B cell (primary cell): ENCODE measurements around the gene SELL. TPM values are rescaled to one million over a fixed set of nuclear protein-coding genes. Genes with fewer than 3 reads are reported as not detected.
"Not testable (repeated sequence)": the region's sequence is repeated elsewhere in the genome, so short reads cannot be mapped to it uniquely, and the experiment has no call there.

Experiments used
- ATAC-seq: fragments of 200-7000 bp; cut with Tn5 transposase; one replicate; pipeline ENCODE4 v1.10.0; 2021; ENCODE audit warnings: low read depth, mild to moderate bottlenecking, moderate number of reproducible peaks, moderate library complexity
- CTCF ChIA-PET: fragments of 350-600 bp; sonication (Branson Sonifier 250); formaldehyde crosslinking; loops from one replicate; lab custom pipeline; 2021; ENCODE audit warnings: antibody characterized with exemption, inconsistent platforms; lab: Charles Lee
- POLR2A ChIA-PET: fragments of 350-600 bp; sonication (Branson Sonifier 250); formaldehyde crosslinking; loops from one replicate; lab custom pipeline; 2021; ENCODE audit warnings: antibody characterized with exemption; lab: Charles Lee
- DNase-seq: peaks from one replicate; pipeline ENCODE4 v3.0.0; 2013
- H2AFZ ChIP-seq: 2 replicates; pipeline ENCODE4 v1.6.1; 2012; ENCODE audit warnings: mild to moderate bottlenecking, low read depth, low read length; ENCODE audit not compliant: insufficient read depth, poor library complexity, severe bottlenecking
- H3K27ac ChIP-seq, 2 donors: 1 replicate in 1 of 2; 2 replicates in 1 of 2; pipeline ENCODE4 v1.5.1; 2012 to 2013; ENCODE audit warnings: low read length in 2 of 2, mild to moderate bottlenecking in 2 of 2, moderate library complexity in 1 of 2
- H3K27me3 ChIP-seq, 4 experiments: fragments of 200-600 bp in 1 of 4; sonication (generic) in 1 of 4; replicated peaks in 1 of 4; 1 replicate in 2 of 4; 2 replicates in 2 of 4; pipeline versions ENCODE4 v1.6.1 to v1.7.0; 2013 to 2016; ENCODE audit warnings: low read length in 3 of 4, mild to moderate bottlenecking in 2 of 4, mixed read lengths in 1 of 4, moderate library complexity in 1 of 4; ENCODE audit not compliant: insufficient read depth in 4 of 4, control insufficient read depth in 3 of 4; ENCODE audit errors: control extremely low read depth in 1 of 4
- H3K36me3 ChIP-seq, 2 experiments: replicated peaks in 1 of 2; 1 replicate in 1 of 2; 2 replicates in 1 of 2; pipeline versions ENCODE4 v1.6.1 to v1.7.1; 2013; ENCODE audit warnings: low read length in 1 of 2; ENCODE audit not compliant: insufficient read depth in 2 of 2, control insufficient read depth in 1 of 2; ENCODE audit errors: control extremely low read depth in 1 of 2, extremely low read depth in 1 of 2
- H3K4me1 ChIP-seq, 2 donors: fragments of 200-600 bp in 1 of 2; sonication (generic) in 1 of 2; 1 replicate in 1 of 2; 2 replicates in 1 of 2; pipeline versions ENCODE4 v1.5.1 to v1.6.1; 2013 to 2017; ENCODE audit warnings: low read length in 2 of 2; ENCODE audit not compliant: control insufficient read depth in 2 of 2, insufficient read depth in 2 of 2
- H3K4me2 ChIP-seq: replicated peaks from 2 replicates; pipeline ENCODE3; 2012; ENCODE audit warnings: mild to moderate bottlenecking, low read depth, low read length; ENCODE audit not compliant: poor library complexity, severe bottlenecking
- H3K4me3 ChIP-seq, 5 experiments: fragments of 200-600 bp in 1 of 5; sonication (generic) in 1 of 5; 1 replicate in 3 of 5; 2 replicates in 2 of 5; pipeline versions ENCODE4 v1.5.1 to v1.7.0; 2011 to 2016; ENCODE audit warnings: low read length in 4 of 5, mild to moderate bottlenecking in 4 of 5, low read depth in 2 of 5, control low read depth in 1 of 5, moderate library complexity in 1 of 5; ENCODE audit not compliant: insufficient read depth in 1 of 5; ENCODE audit errors: control extremely low read depth in 1 of 5, extremely low read depth in 1 of 5
- H3K79me2 ChIP-seq: fragments of 200-600 bp; sonication (generic); one replicate; pipeline ENCODE4 v1.6.0; 2016; ENCODE audit warnings: low read length; ENCODE audit not compliant: control insufficient read depth, insufficient read depth
- H3K9ac ChIP-seq: fragments of 200-600 bp; sonication (generic); 2 replicates; pipeline ENCODE4 v1.6.1; 2017; ENCODE audit warnings: mild to moderate bottlenecking, low read length, moderate library complexity
- H3K9me3 ChIP-seq, 3 donors: one replicate each; pipeline versions ENCODE4 v1.6.1 to v1.7.1; 2013; ENCODE audit warnings: low read length in 2 of 3; ENCODE audit not compliant: control insufficient read depth in 2 of 3, insufficient read depth in 1 of 3; ENCODE audit errors: control extremely low read depth in 1 of 3
- H4K20me1 ChIP-seq: 2 replicates; pipeline ENCODE4 v1.6.0; 2012; ENCODE audit warnings: mild to moderate bottlenecking, low read length; ENCODE audit not compliant: insufficient read depth, control insufficient read depth, poor library complexity, severe bottlenecking
- H3K27ac Mint-ChIP-seq: one replicate; pipeline ENCODE4 v1.8.0; 2021; ENCODE audit warnings: mixed read lengths
- H3K27me3 Mint-ChIP-seq: one replicate; pipeline ENCODE4 v1.8.0; 2021; ENCODE audit warnings: mixed read lengths
- H3K4me1 Mint-ChIP-seq: one replicate; pipeline ENCODE4 v1.8.0; 2021; ENCODE audit warnings: mixed read lengths
- H3K4me3 Mint-ChIP-seq: one replicate; pipeline ENCODE4 v1.8.0; 2021; ENCODE audit warnings: mixed read lengths
- H3K9me3 Mint-ChIP-seq: one replicate; pipeline ENCODE4 v1.8.0; 2022; ENCODE audit warnings: mixed read lengths; ENCODE audit not compliant: insufficient read depth
- CTCF ChIP-seq: fragments of 200-600 bp; IDR thresholded peaks from one replicate; pipeline ENCODE4 v1.8.0; 2022; ENCODE audit warnings: antibody characterized with exemption, mild to moderate bottlenecking
- EZH2 ChIP-seq: IDR thresholded peaks from 2 replicates; pipeline ENCODE4 v1.6.1; 2012; ENCODE audit warnings: borderline replicate concordance, low read depth, mild to moderate bottlenecking, moderate library complexity, low read length; ENCODE audit not compliant: insufficient read depth, poor library complexity, severe bottlenecking
- WGBS: methylation state at CpG from one replicate; pipeline ENCODE4 v1.1.5; 2013; ENCODE audit warnings: missing lambda C conversion rate; ENCODE audit not compliant: insufficient coverage; 5-methylcytosine and 5-hydroxymethylcytosine counted together
- intact Hi-C: fragments of 100-400 bp; cut with micrococcal nuclease; formaldehyde crosslinking; loops from one replicate; pipeline ENCODE4 v1.10.0; 2022
- polyA plus RNA-seq: library from polyadenylated mRNA; depleted of rRNA; stranded (reverse); fragments of >200 nt; gene quantifications from 2 replicates; pipeline ENCODE4 v1.2.3, GENCODE V29; 2012
- total RNA-seq, 2 donors: library from RNA; stranded (reverse); fragments of 120-200 nt in 1 of 2; gene quantifications; 1 replicate in 1 of 2; 2 replicates in 1 of 2; pipeline versions ENCODE4 v1.2.3 to v1.2.4, GENCODE V29; 2013 to 2022

The SELL gene
- total and polyA plus RNA-seq, 2 donors (not counting 1 experiment from before 2014, with no cell fraction given), result 250 to 258 TPM

- Histone ChIP-seq H2AFZ (peak overlapping the region; percentile 26), H3K9ac (no peak overlapping the region), H3K4me3 (no peak overlapping the region), H4K20me1 (no peaks in the 10 kb centered on the region), H3K27ac (peak overlapping the region; percentile 14 to 70), H3K4me1 (peaks cover 48 to 66% of the 10 kb centered on the region in 2 donors), H3K36me3 (no peaks in the 10 kb centered on the region), H3K79me2 (no peaks in the 10 kb centered on the region), H3K4me2 (peak overlapping the region; percentile 42), H3K9me3 (peaks cover 0 to 3% (median 0%) of the 10 kb centered on the region in 3 donors), H3K27me3 (no peaks in the 10 kb centered on the region)
- Mint-ChIP-seq H3K4me3 (peak overlapping the region; percentile 33), H3K4me1 (peaks cover 62% of the 10 kb centered on the region), H3K27ac (peak overlapping the region; percentile 89), H3K9me3 (peaks cover 5% of the 10 kb centered on the region), H3K27me3 (no peaks in the 10 kb centered on the region)
- ATAC-seq (no peak), DNase-seq (no peak)
- 100% methylated on average over 1 of the region's 2 CpGs for WGBS
- no peak for TF ChIP-seq EZH2
- TF ChIP-seq CTCF, result no peak
- ChIA-PET POLR2A (no interaction called here), CTCF (interaction anchor here (1.1 to 9.2 kb wide), 4 partner anchors 16 to 74 kb away, joined by 3 to 101 read pairs (median 16); no protein-coding TSS in a partner anchor)
- intact Hi-C loops, result no loop called here
Measured at GRCh38 chr1:169676001-169676400, 35.4 kb downstream of the SELL start.

- CTCF ChIA-PET, result interaction anchor here (1.0 to 2.7 kb wide), 6 partner anchors 9 to 85 kb away, joined by 3 to 7 read pairs (median 4); partner anchors contain the start of gene F5
- H3K27me3 Mint-ChIP-seq, result no peaks in the 10 kb centered on the region
- peaks cover 0 to 3% (median 3%) of the 10 kb centered on the region in 3 donors for H3K9me3 ChIP-seq
- WGBS, result 0% methylated on average over 2 of the region's 3 CpGs
- peaks cover 5% of the 10 kb centered on the region for H3K9me3 Mint-ChIP-seq
- H3K4me2 ChIP-seq, result peak overlapping the region; percentile 9
- H3K27ac Mint-ChIP-seq, result peak overlapping the region; percentile 81
- intact Hi-C loops, result no loop called here
- TF ChIP-seq EZH2 (no peak), CTCF (no peak)
- H4K20me1 ChIP-seq, result no peaks in the 10 kb centered on the region
- H3K27me3 ChIP-seq, result no peaks in the 10 kb centered on the region
- H3K36me3 ChIP-seq, result no peaks in the 10 kb centered on the region
- H3K9ac ChIP-seq, result peak overlapping the region; percentile 6
- peaks cover 48 to 49% of the 10 kb centered on the region in 2 donors for H3K4me1 ChIP-seq
- DNase-seq (no peak), ATAC-seq (no peak)
- H3K4me3 ChIP-seq, result peak overlapping the region in 1 of 5 experiments; percentile 4
- H2AFZ ChIP-seq, result peak overlapping the region; percentile 47
- H3K4me1 Mint-ChIP-seq, result peaks cover 63% of the 10 kb centered on the region
- no peaks in the 10 kb centered on the region for H3K79me2 ChIP-seq
- POLR2A ChIA-PET, result interaction anchor here (1.0 to 1.9 kb wide), 3 partner anchors 10 to 22 kb away, joined by 3 to 6 read pairs (median 4); no protein-coding TSS in a partner anchor
- H3K27ac ChIP-seq, result peak overlapping the region in 1 of 2 donors; percentile 80
- no peak overlapping the region for H3K4me3 Mint-ChIP-seq
Measured at GRCh38 chr1:169670836-169671235, 40.6 kb downstream of the SELL start.

GRCh38 chr1:169670244-169670643 lies 41.2 kb downstream of the SELL start:
- H3K4me3 Mint-ChIP-seq, result peak overlapping the region; percentile 13
- H3K9me3 Mint-ChIP-seq, result not testable (repeated sequence)

More at GRCh38 chr1:169670244-169670643, 41.2 kb downstream of the SELL start:
- H3K4me3 ChIP-seq, ATAC-seq, intact Hi-C loops, H4K20me1 ChIP-seq, H3K36me3 ChIP-seq, H2AFZ ChIP-seq, H3K9ac ChIP-seq, DNase-seq, H3K27me3 ChIP-seq, H3K27me3 Mint-ChIP-seq, H3K4me2 ChIP-seq, H3K79me2 ChIP-seq, H3K9me3 ChIP-seq: not testable (repeated sequence)
- CTCF ChIA-PET, result interaction anchor here (1.0 to 2.7 kb wide), 5 partner anchors 10 to 84 kb away, joined by 3 to 7 read pairs (median 5); partner anchors contain the start of gene F5
- Histone ChIP-seq H3K27ac (peak overlapping the region in 1 of 2 donors; percentile 80), H3K4me1 (peaks cover 44 to 45% of the 10 kb centered on the region in 2 donors)
- POLR2A ChIA-PET, result interaction anchor here (0.6 to 1.4 kb wide), 3 partner anchors 20 to 27 kb away, joined by 3 to 4 read pairs (median 4); no protein-coding TSS in a partner anchor
- no CpG with 5 or more reads among the region's 3 CpGs for WGBS
- Mint-ChIP-seq H3K4me1 (peaks cover 59% of the 10 kb centered on the region), H3K27ac (peak overlapping the region; percentile 81)
